Endothelial cell of umbilical vein (primary cell): ENCODE measurements around the gene GUCA1A. TPM values are rescaled to one million over a fixed set of nuclear protein-coding genes. Genes with fewer than 3 reads are reported as not detected.

Experiments used
- BruUV-seq: library from RNA; stranded (reverse); fragments of 400-500 nt; replicated peaks from 2 replicates; lab custom pipeline; 2021; lab: Mats Ljungman, UMichigan
- CTCF ChIA-PET: fragments of 300-600, 350-600 bp; sonication (Branson Sonifier 250); formaldehyde crosslinking; loops from one replicate; lab custom pipeline; 2021; ENCODE audit warnings: antibody characterized with exemption, inconsistent platforms; lab: Charles Lee
- POLR2A ChIA-PET: fragments of 300-600, 350-600 bp; sonication (Branson Sonifier 250); formaldehyde crosslinking; loops from one replicate; lab custom pipeline; 2021; ENCODE audit warnings: antibody characterized with exemption, inconsistent platforms; lab: Charles Lee
- DNase-seq: peaks from one replicate; pipeline ENCODE4 v3.0.0-alpha.2; 2011; ENCODE audit warnings: low read depth, low spot score
- FAIRE-seq: peaks from 2 replicates; lab custom pipeline; 2011; peaks lifted over from hg19 to GRCh38; lab: Jason Lieb, UNC
- H2AFZ ChIP-seq: 2 replicates; pipeline ENCODE4 v1.6.0; 2012; ENCODE audit warnings: low read depth, low read length, control low read depth, inconsistent platforms
- H3K27ac ChIP-seq: 2 replicates; pipeline ENCODE4 v1.5.1; 2011; ENCODE audit warnings: low read depth, mild to moderate bottlenecking, control low read depth, low read length, moderate library complexity; ENCODE audit not compliant: insufficient read depth
- H3K27me3 ChIP-seq, 2 experiments: 2 replicates each; pipeline versions ENCODE4 v1.6.0 to v1.6.1; 2011; ENCODE audit warnings: low read length in 2 of 2, mixed read lengths in 1 of 2; ENCODE audit not compliant: control insufficient read depth in 2 of 2, insufficient read depth in 2 of 2
- H3K36me3 ChIP-seq, 2 experiments: 2 replicates in 1 of 2; 3 replicates in 1 of 2; pipeline ENCODE4 v1.5.1; 2011; ENCODE audit warnings: low read length in 2 of 2, mild to moderate bottlenecking in 1 of 2, moderate library complexity in 1 of 2; ENCODE audit not compliant: control insufficient read depth in 2 of 2, insufficient read depth in 2 of 2; ENCODE audit errors: extremely low read depth in 1 of 2
- H3K4me1 ChIP-seq: 3 replicates; pipeline ENCODE4 v1.5.1; 2011; ENCODE audit warnings: mild to moderate bottlenecking, low read length; ENCODE audit not compliant: control insufficient read depth, insufficient read depth; ENCODE audit errors: extremely low read depth
- H3K4me2 ChIP-seq: 2 replicates; pipeline ENCODE4 v1.6.1; 2011; ENCODE audit warnings: low read length, control low read depth, mixed read lengths; ENCODE audit not compliant: insufficient read depth
- H3K4me3 ChIP-seq, 3 experiments: fragments of 200-600 bp in 1 of 3; sonication (generic), shearing (Covaris generic) in 1 of 3; replicated peaks in 1 of 3; 2 replicates each; pipeline ENCODE4 v1.5.1; 2011 to 2016; ENCODE audit warnings: control low read depth in 3 of 3, low read length in 3 of 3, mild to moderate bottlenecking in 2 of 3, inconsistent platforms in 1 of 3, low read depth in 1 of 3, moderate library complexity in 1 of 3; ENCODE audit not compliant: insufficient read depth in 1 of 3
- H3K79me2 ChIP-seq: 2 replicates; pipeline ENCODE4 v1.6.0; 2012; ENCODE audit warnings: low read length, inconsistent platforms; ENCODE audit not compliant: control insufficient read depth, insufficient read depth
- H3K9ac ChIP-seq: replicated peaks from 2 replicates; pipeline ENCODE3; 2011; ENCODE audit warnings: low read length, control low read depth; ENCODE audit not compliant: insufficient read depth; ENCODE audit errors: extremely low read depth
- H3K9me1 ChIP-seq: replicated peaks from 3 replicates; pipeline ENCODE4 v1.6.0; 2011; ENCODE audit warnings: mild to moderate bottlenecking, low read length; ENCODE audit not compliant: control insufficient read depth, insufficient read depth; ENCODE audit errors: extremely low read depth
- H3K9me3 ChIP-seq: replicated peaks from 2 replicates; pipeline ENCODE4 v1.5.1; 2012; ENCODE audit warnings: low read length, inconsistent platforms; ENCODE audit not compliant: control insufficient read depth, insufficient read depth
- H4K20me1 ChIP-seq: replicated peaks from 2 replicates; pipeline ENCODE3; 2011; ENCODE audit warnings: mild to moderate bottlenecking, low read length; ENCODE audit not compliant: control insufficient read depth, insufficient read depth; ENCODE audit errors: extremely low read depth
- EZH2 ChIP-seq: IDR thresholded peaks from 2 replicates; pipeline ENCODE4 v1.6.1; 2012; ENCODE audit warnings: borderline replicate concordance, low read depth, mild to moderate bottlenecking, moderate library complexity, low read length, inconsistent platforms; ENCODE audit not compliant: severe bottlenecking
- FOS ChIP-seq: IDR thresholded peaks from 2 replicates; pipeline ENCODE4 v1.6.1; 2011; ENCODE audit warnings: mild to moderate bottlenecking, low read length, moderate library complexity, borderline replicate concordance; ENCODE audit not compliant: insufficient read depth
- GATA2 ChIP-seq: IDR thresholded peaks from 2 replicates; pipeline ENCODE4 v1.7.0; 2011; ENCODE audit warnings: low read depth, mild to moderate bottlenecking, moderate library complexity, mixed read lengths, low read length; ENCODE audit not compliant: insufficient read length, insufficient read depth
- JUN ChIP-seq: IDR thresholded peaks from 2 replicates; pipeline ENCODE4 v1.6.1; 2011; ENCODE audit warnings: borderline replicate concordance, low read depth; ENCODE audit not compliant: insufficient read length, insufficient read depth
- MYC ChIP-seq: IDR thresholded peaks from one replicate; pipeline ENCODE4 v1.6.1; 2011; ENCODE audit warnings: mild to moderate bottlenecking, low read depth, low read length
- POLR2A ChIP-seq: IDR thresholded peaks from 2 replicates; pipeline ENCODE4 v1.6.1; 2012; ENCODE audit warnings: low read depth, mild to moderate bottlenecking, control low read depth, low read length
- POLR2AphosphoS5 ChIP-seq: IDR thresholded peaks from 2 replicates; pipeline ENCODE4 v1.6.1; 2012; ENCODE audit warnings: low read depth, mild to moderate bottlenecking, control low read depth, low read length, moderate library complexity; ENCODE audit not compliant: insufficient read depth
- dilution Hi-C: fragments of 300-500 bp; cut with MboI; formaldehyde crosslinking; loops from one replicate; pipeline ENCODE4 v1.15.0; 2019; ENCODE audit warnings: low sequenced_read_pairs; ENCODE audit not compliant: extremely low pct_ligation_motif_present
- intact Hi-C: fragments of 100-400 bp; cut with micrococcal nuclease; formaldehyde crosslinking; loops from one replicate; pipeline ENCODE4 v1.10.0; 2022
- polyA plus RNA-seq, 4 experiments: library from polyadenylated mRNA; depleted of rRNA in 3 of 4; stranded (reverse) in 3 of 4; unstranded in 1 of 4; fragments of >200 nt; gene quantifications; 2 replicates each; pipeline versions ENCODE4 v1.2.1 to v1.2.3, GENCODE V29; 2011 to 2012; ENCODE audit warnings: missing spikeins in 1 of 4
- total RNA-seq: library from RNA; stranded (reverse); gene quantifications from 2 replicates; pipeline ENCODE4 v1.2.3, GENCODE V29; 2021
- TF ChIP-seq, protein P1 (sequence below), 2 donors: IDR thresholded peaks; 1 replicate in 1 of 2; 2 replicates in 1 of 2; pipeline ENCODE4 v1.5.1; 2011; ENCODE audit warnings: low read length in 2 of 2, mild to moderate bottlenecking in 2 of 2, moderate library complexity in 2 of 2, control low read depth in 1 of 2, inconsistent platforms in 1 of 2, low read depth in 1 of 2; ENCODE audit not compliant: insufficient read depth in 1 of 2; ENCODE audit errors: extremely low read depth in 1 of 2
- TF ChIP-seq, protein P2 (sequence below): IDR thresholded peaks from 2 replicates; pipeline ENCODE4 v1.6.1; 2011; ENCODE audit not compliant: insufficient read depth, insufficient read length

GUCA1A gene
- total and polyA plus RNA-seq, 2 donors (not counting 3 experiments of a cell fraction or from before 2014, with no cell fraction given), result 0.04 to 0.22 TPM

DNA sequence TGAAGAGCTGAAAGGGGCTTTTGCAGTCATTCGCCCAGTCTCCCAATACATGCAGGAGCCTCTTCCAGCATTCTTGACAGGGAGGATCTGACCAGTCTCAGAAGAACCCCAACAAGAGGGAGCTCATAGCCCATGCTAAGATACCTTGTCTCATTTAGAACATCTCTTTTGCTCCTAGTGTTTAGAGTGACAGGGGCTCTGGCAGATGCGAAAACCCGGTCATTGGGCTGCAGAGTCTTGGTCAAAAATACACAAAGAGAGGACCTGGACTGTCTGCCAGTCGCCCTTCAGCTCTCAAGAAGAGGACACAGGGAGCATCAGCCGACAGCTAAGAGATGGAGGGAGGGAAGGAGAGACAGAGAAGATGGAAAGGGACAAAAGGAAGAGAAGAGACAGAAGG is 20.9 kb downstream of the GUCA1A start:
- dilution Hi-C loops, result no loop called here
- Histone ChIP-seq H3K9me1 (no peaks in the 10 kb centered on the region), H2AFZ (no peak overlapping the region), H3K4me2 (no peak overlapping the region), H4K20me1 (no peaks in the 10 kb centered on the region), H3K9ac (no peak overlapping the region), H3K4me1 (peaks cover 6% of the 10 kb centered on the region), H3K27ac (no peak overlapping the region), H3K79me2 (no peaks in the 10 kb centered on the region), H3K4me3 (no peak overlapping the region), H3K27me3 (peaks cover under 1 to 1% of the 10 kb centered on the region in 2 experiments), H3K36me3 (no peaks in the 10 kb centered on the region), H3K9me3 (no peaks in the 10 kb centered on the region)
- intact Hi-C loops, result no loop called here
- no peak for TF ChIP-seq POLR2A
- no peak for FAIRE-seq
- BruUV-seq, result no TSS peak
- ChIA-PET POLR2A (no interaction called here), CTCF (interaction anchor here (1.1 to 1.6 kb wide), 2 partner anchors 20 to 353 kb away, joined by 5 to 6 read pairs; no protein-coding TSS in a partner anchor)
- DNase-seq, result no peak

DNA sequence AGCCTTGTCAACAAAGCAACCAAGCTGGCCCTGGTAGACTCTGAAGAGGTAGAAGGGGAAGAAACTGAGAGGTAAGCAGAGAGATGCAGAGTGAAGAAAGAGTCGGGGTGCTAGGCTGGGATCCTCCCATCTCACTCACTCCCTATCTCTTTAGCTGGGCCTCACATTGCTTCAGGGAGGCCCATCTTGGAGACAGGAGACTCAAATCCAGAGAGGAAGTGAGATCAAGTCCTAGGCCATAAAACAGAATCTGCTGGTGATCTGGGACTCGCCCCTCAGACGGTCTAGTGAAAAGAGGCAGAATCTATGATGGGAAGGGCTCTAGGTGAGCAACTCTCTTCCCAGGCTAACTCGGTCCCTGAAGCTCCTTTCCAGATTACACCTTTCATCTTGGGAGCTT is 22.3 kb downstream of the GUCA1A start:
- intact Hi-C loops, result no loop called here
- no peak overlapping the region for H2AFZ ChIP-seq
- no peaks in the 10 kb centered on the region for H3K79me2 ChIP-seq
- H3K9ac ChIP-seq, result no peak overlapping the region
- DNase-seq (no peak), FAIRE-seq (no peak)
- H3K36me3 ChIP-seq, result no peaks in the 10 kb centered on the region
- TF ChIP-seq, protein P1, sequence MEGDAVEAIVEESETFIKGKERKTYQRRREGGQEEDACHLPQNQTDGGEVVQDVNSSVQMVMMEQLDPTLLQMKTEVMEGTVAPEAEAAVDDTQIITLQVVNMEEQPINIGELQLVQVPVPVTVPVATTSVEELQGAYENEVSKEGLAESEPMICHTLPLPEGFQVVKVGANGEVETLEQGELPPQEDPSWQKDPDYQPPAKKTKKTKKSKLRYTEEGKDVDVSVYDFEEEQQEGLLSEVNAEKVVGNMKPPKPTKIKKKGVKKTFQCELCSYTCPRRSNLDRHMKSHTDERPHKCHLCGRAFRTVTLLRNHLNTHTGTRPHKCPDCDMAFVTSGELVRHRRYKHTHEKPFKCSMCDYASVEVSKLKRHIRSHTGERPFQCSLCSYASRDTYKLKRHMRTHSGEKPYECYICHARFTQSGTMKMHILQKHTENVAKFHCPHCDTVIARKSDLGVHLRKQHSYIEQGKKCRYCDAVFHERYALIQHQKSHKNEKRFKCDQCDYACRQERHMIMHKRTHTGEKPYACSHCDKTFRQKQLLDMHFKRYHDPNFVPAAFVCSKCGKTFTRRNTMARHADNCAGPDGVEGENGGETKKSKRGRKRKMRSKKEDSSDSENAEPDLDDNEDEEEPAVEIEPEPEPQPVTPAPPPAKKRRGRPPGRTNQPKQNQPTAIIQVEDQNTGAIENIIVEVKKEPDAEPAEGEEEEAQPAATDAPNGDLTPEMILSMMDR (IDR thresholded peaks at IDR 0.05; ENCODE audit: extremely low read depth in 1 of 2, insufficient read depth in 1 of 2, low read depth in 1 of 2, low read length in 2 of 2), result no peak
- TF ChIP-seq, protein P2, sequence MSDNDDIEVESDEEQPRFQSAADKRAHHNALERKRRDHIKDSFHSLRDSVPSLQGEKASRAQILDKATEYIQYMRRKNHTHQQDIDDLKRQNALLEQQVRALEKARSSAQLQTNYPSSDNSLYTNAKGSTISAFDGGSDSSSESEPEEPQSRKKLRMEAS, result no peak
- TF ChIP-seq GATA2 (no peak), POLR2AphosphoS5 (no peak), FOS (no peak), JUN (no peak), EZH2 (no peak), MYC (no peak), POLR2A (no peak)
- H3K27ac ChIP-seq, result no peak overlapping the region
- ChIA-PET POLR2A (no interaction called here), CTCF (no interaction called here)
- H3K27me3 ChIP-seq, result no peaks in the 10 kb centered on the region
- peaks cover 6% of the 10 kb centered on the region for H3K4me1 ChIP-seq
- dilution Hi-C loops, result no loop called here
- H3K4me3 ChIP-seq, result no peak overlapping the region
- no peaks in the 10 kb centered on the region for H3K9me3 ChIP-seq
- no peak overlapping the region for H3K4me2 ChIP-seq
- no peaks in the 10 kb centered on the region for H3K9me1 ChIP-seq
- no peaks in the 10 kb centered on the region for H4K20me1 ChIP-seq
- BruUV-seq, result no TSS peak
